IMR-90 (cell line): ENCODE results near the gene DUSP23. TPM values are rescaled to one million over a fixed set of nuclear protein-coding genes. Genes with fewer than 3 reads are reported as not detected.

Experiments used
- ATAC-seq: fragments of 200-7000 bp; cut with Tn5 transposase; 2 replicates; pipeline ENCODE4 v1.9.1; 2020; ENCODE audit warnings: low read depth, mild to moderate bottlenecking, moderate library complexity
- BruUV-seq: library from RNA; stranded (reverse); fragments of 400-500 nt; replicated peaks from 2 replicates; lab custom pipeline; 2021; lab: Mats Ljungman, UMichigan
- CTCF ChIA-PET: fragments of 300-600 bp; formaldehyde crosslinking; extraction: SDS; loops from one replicate; lab custom pipeline; 2021; ENCODE audit warnings: antibody characterized with exemption; lab: Yijun Ruan, JAX
- POLR2A ChIA-PET: fragments of 300-600 bp; sonication (Branson Sonifier 250); formaldehyde crosslinking; loops from one replicate; lab custom pipeline; 2022; ENCODE audit warnings: antibody characterized with exemption; ENCODE audit not compliant: unreplicated experiment; lab: Charles Lee
- DNase-seq: peaks from one replicate; pipeline ENCODE4 v3.0.0; 2013
- H2AFZ ChIP-seq: replicated peaks from 2 replicates; pipeline ENCODE3; 2013; ENCODE audit warnings: low read length, mild to moderate bottlenecking; ENCODE audit not compliant: poor library complexity
- H2AK5ac ChIP-seq: 2 replicates; pipeline ENCODE4 v1.6.1; 2013; ENCODE audit warnings: low read depth, low read length, inconsistent platforms
- H2AK9ac ChIP-seq: replicated peaks from 2 replicates; pipeline ENCODE3; 2013; ENCODE audit warnings: mild to moderate bottlenecking, low read depth, low read length, moderate library complexity; ENCODE audit not compliant: poor library complexity
- H2BK120ac ChIP-seq: 2 replicates; pipeline ENCODE4 v1.6.1; 2013; ENCODE audit warnings: low read depth, low read length, inconsistent platforms
- H2BK15ac ChIP-seq: 3 replicates; pipeline ENCODE4 v1.6.1; 2013; ENCODE audit warnings: low read depth, low read length, inconsistent platforms
- H2BK20ac ChIP-seq: 2 replicates; pipeline ENCODE4 v1.6.1; 2013; ENCODE audit warnings: low read depth, mild to moderate bottlenecking, inconsistent platforms, low read length, moderate library complexity
- H2BK5ac ChIP-seq: 2 replicates; pipeline ENCODE4 v1.6.1; 2013; ENCODE audit warnings: mild to moderate bottlenecking, low read depth, low read length, inconsistent platforms; ENCODE audit not compliant: poor library complexity, severe bottlenecking
- H3K14ac ChIP-seq: replicated peaks from 2 replicates; pipeline ENCODE4 v1.6.1; 2013; ENCODE audit warnings: low read depth, low read length, inconsistent platforms
- H3K18ac ChIP-seq: 2 replicates; pipeline ENCODE4 v1.6.1; 2013; ENCODE audit warnings: low read depth, low read length, control low read depth
- H3K23ac ChIP-seq: 2 replicates; pipeline ENCODE4 v1.6.1; 2013; ENCODE audit warnings: low read depth, low read length, inconsistent platforms
- H3K27ac ChIP-seq: 2 replicates; pipeline ENCODE4 v1.5.1; 2013; ENCODE audit warnings: mild to moderate bottlenecking, control low read depth, low read length; ENCODE audit not compliant: insufficient read depth
- H3K27me3 ChIP-seq: 2 replicates; pipeline ENCODE4 v1.6.1; 2013; ENCODE audit warnings: low read length; ENCODE audit not compliant: control insufficient read depth, insufficient read depth
- H3K36me3 ChIP-seq: 2 replicates; pipeline ENCODE4 v1.6.1; 2013; ENCODE audit warnings: low read length, mixed read lengths; ENCODE audit not compliant: control insufficient read depth, insufficient read depth
- H3K4ac ChIP-seq: 2 replicates; pipeline ENCODE4 v1.6.1; 2013; ENCODE audit warnings: low read depth, low read length, inconsistent platforms
- H3K4me1 ChIP-seq: 2 replicates; pipeline ENCODE4 v1.6.1; 2013; ENCODE audit warnings: low read length, mixed read lengths; ENCODE audit not compliant: control insufficient read depth, insufficient read depth
- H3K4me2 ChIP-seq: 2 replicates; pipeline ENCODE4 v1.6.1; 2013; ENCODE audit warnings: low read depth, mild to moderate bottlenecking, control low read depth, low read length, moderate library complexity
- H3K4me3 ChIP-seq: 2 replicates; pipeline ENCODE4 v1.5.1; 2013; ENCODE audit warnings: low read depth, mild to moderate bottlenecking, control low read depth, low read length, moderate library complexity; ENCODE audit not compliant: insufficient read depth
- H3K56ac ChIP-seq: 2 replicates; pipeline ENCODE4 v1.6.1; 2013; ENCODE audit warnings: low read length, inconsistent platforms; ENCODE audit not compliant: insufficient read depth; ENCODE audit errors: extremely low read depth
- H3K79me1 ChIP-seq, 2 experiments: 2 replicates each; pipeline ENCODE4 v1.6.1; 2013; ENCODE audit warnings: low read length in 2 of 2, inconsistent platforms in 1 of 2, low read depth in 1 of 2
- H3K9ac ChIP-seq: 2 replicates; pipeline ENCODE4 v1.6.1; 2013; ENCODE audit warnings: low read depth, low read length, control low read depth
- H3K9me1 ChIP-seq: 2 replicates; pipeline ENCODE4 v1.6.1; 2013; ENCODE audit warnings: low read length, inconsistent platforms; ENCODE audit not compliant: insufficient read depth
- H3K9me3 ChIP-seq: 2 replicates; pipeline ENCODE4 v1.6.1; 2013; ENCODE audit warnings: low read length; ENCODE audit not compliant: control insufficient read depth, insufficient read depth
- H4K20me1 ChIP-seq: 2 replicates; pipeline ENCODE4 v1.6.1; 2013; ENCODE audit warnings: low read length, inconsistent platforms; ENCODE audit not compliant: insufficient read depth
- H4K5ac ChIP-seq: 2 replicates; pipeline ENCODE4 v1.6.1; 2013; ENCODE audit warnings: mild to moderate bottlenecking, low read depth, low read length, control low read depth
- H4K8ac ChIP-seq, 2 experiments: 2 replicates each; pipeline ENCODE4 v1.6.1; 2013; ENCODE audit warnings: low read depth in 2 of 2, low read length in 2 of 2, control low read depth in 1 of 2, inconsistent platforms in 1 of 2
- H4K91ac ChIP-seq: 2 replicates; pipeline ENCODE4 v1.6.1; 2013; ENCODE audit warnings: low read depth, low read length, inconsistent platforms; ENCODE audit not compliant: insufficient read depth
- BHLHE40 ChIP-seq: fragments of 150-350 bp; IDR thresholded peaks from 2 replicates; pipeline ENCODE4 v1.6.1; 2016; ENCODE audit warnings: mild to moderate bottlenecking, low read depth, low read length
- CEBPB ChIP-seq: IDR thresholded peaks from 2 replicates; pipeline ENCODE4 v1.6.1; 2012; ENCODE audit warnings: low read depth, low read length, improper control_type of control experiment
- CHD1 ChIP-seq: IDR thresholded peaks from 2 replicates; pipeline ENCODE4 v1.6.1; 2012; ENCODE audit warnings: low read depth, low read length, improper control_type of control experiment
- CTCF ChIP-seq: conservative IDR thresholded peaks from 2 replicates; pipeline ENCODE4 v1.5.1; 2012; ENCODE audit warnings: mild to moderate bottlenecking, low read depth, low read length, improper control_type of control experiment
- ELK1 ChIP-seq: fragments of 150-350 bp; IDR thresholded peaks from 2 replicates; pipeline ENCODE4 v1.6.1; 2016; ENCODE audit warnings: low read depth, mild to moderate bottlenecking, low read length, moderate library complexity, borderline replicate concordance
- FOS ChIP-seq: fragments of 150-350 bp; IDR thresholded peaks from 2 replicates; pipeline ENCODE4 v1.6.1; 2016; ENCODE audit warnings: low read depth, low read length
- MAFK ChIP-seq: IDR thresholded peaks from 2 replicates; pipeline ENCODE4 v1.6.1; 2012; ENCODE audit warnings: low read depth, low read length, improper control_type of control experiment
- MAZ ChIP-seq: IDR thresholded peaks from 2 replicates; pipeline ENCODE4 v1.6.1; 2012; ENCODE audit warnings: low read depth, mild to moderate bottlenecking, low read length, improper control_type of control experiment, moderate library complexity, borderline replicate concordance
- MXI1 ChIP-seq: IDR thresholded peaks from 2 replicates; pipeline ENCODE4 v1.6.1; 2012; ENCODE audit warnings: low read depth, mild to moderate bottlenecking, low read length, moderate library complexity, borderline replicate concordance
- NFE2L2 ChIP-seq: fragments of 150-350 bp; IDR thresholded peaks from 2 replicates; pipeline ENCODE4 v1.6.1; 2016; ENCODE audit warnings: low read depth, mild to moderate bottlenecking, low read length
- POLR2A ChIP-seq: IDR thresholded peaks from 2 replicates; pipeline ENCODE4 v1.6.1; 2012; ENCODE audit warnings: mild to moderate bottlenecking, low read depth, low read length
- RAD21 ChIP-seq: IDR thresholded peaks from 2 replicates; pipeline ENCODE4 v1.6.1; 2012; ENCODE audit warnings: low read length, improper control_type of control experiment
- RCOR1 ChIP-seq: IDR thresholded peaks from 2 replicates; pipeline ENCODE4 v1.6.1; 2012; ENCODE audit warnings: mild to moderate bottlenecking, low read length, improper control_type of control experiment; ENCODE audit not compliant: insufficient replicate concordance
- RFX5 ChIP-seq: IDR thresholded peaks from 2 replicates; pipeline ENCODE4 v1.8.0; 2012; ENCODE audit warnings: low read depth, mild to moderate bottlenecking, low read length, moderate library complexity
- SMC3 ChIP-seq: fragments of 150-350 bp; IDR thresholded peaks from 2 replicates; pipeline ENCODE4 v1.6.1; 2016; ENCODE audit warnings: low read depth, mild to moderate bottlenecking, antibody characterized with exemption, low read length, moderate library complexity
- dilution Hi-C: fragments of 300-500 bp; cut with HindIII; formaldehyde crosslinking; loops from one replicate; pipeline ENCODE4 v1.14.3; 2018; ENCODE audit warnings: low sequenced_read_pairs; ENCODE audit not compliant: unreplicated experiment
- in situ Hi-C: fragments of 300-500 bp; cut with MboI; formaldehyde crosslinking; loops from 3 replicates; pipeline ENCODE4 v1.14.3; 2019; ENCODE audit warnings: low sequenced_read_pairs, inconsistent platforms, mixed read lengths
- intact Hi-C: fragments of 100-400 bp; cut with micrococcal nuclease; formaldehyde crosslinking; loops from 2 replicates; pipeline ENCODE4 v1.10.0; 2022
- polyA plus RNA-seq, 3 experiments: library from polyadenylated mRNA; depleted of rRNA; stranded (reverse); fragments of >200 nt; gene quantifications; 2 replicates each; pipeline ENCODE4 v1.2.3, GENCODE V29; 2012; ENCODE audit warnings: low replicate concordance in 1 of 3
- total RNA-seq: library from RNA; depleted of rRNA; stranded (reverse); fragments of >200 nt; gene quantifications from 2 replicates; pipeline ENCODE4 v1.2.3, GENCODE V29; 2012
- TF ChIP-seq, protein P1 (sequence below): fragments of 150-350 bp; IDR thresholded peaks from 2 replicates; pipeline ENCODE4 v1.6.1; 2017; ENCODE audit warnings: mild to moderate bottlenecking, antibody characterized with exemption, low read length, low read depth

DUSP23 gene
- total and polyA plus RNA-seq, 2 of the 4 experiments (the other 2 are of a cell fraction), result 4.1 to 12.9 TPM

DNA sequence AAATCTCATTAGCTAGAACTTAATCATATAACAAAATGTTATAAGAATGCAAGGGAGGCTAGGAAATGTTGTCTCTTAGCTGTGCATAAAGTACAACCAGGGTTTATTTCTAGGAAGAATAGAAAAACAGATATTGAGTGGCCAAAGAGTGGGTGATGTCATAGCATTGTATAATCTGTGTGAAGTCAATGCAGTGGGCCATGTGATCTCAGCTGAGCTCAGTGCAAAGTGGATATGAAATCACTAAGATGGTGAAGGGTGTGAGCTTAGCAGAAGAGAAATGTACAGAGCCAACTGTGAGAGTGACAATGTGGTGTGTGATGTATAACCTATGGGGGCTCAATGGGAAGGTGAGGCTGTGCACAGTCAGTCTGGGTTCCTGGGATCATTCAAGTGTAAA is 29.7 kb upstream of the DUSP23 start:
- Histone ChIP-seq H3K4me1 (no peaks in the 10 kb centered on the region), H3K4me2 (no peak overlapping the region), H3K9me3 (no peaks in the 10 kb centered on the region), H3K4ac (no peak overlapping the region), H3K79me1 (no peaks in the 10 kb centered on the region), H2AFZ (no peak overlapping the region), H2BK120ac (no peak overlapping the region), H3K14ac (no peak overlapping the region), H2BK5ac (no peak overlapping the region), H4K20me1 (no peaks in the 10 kb centered on the region), H4K5ac (no peak overlapping the region), H3K9ac (no peak overlapping the region), H4K8ac (no peak overlapping the region), H3K18ac (no peak overlapping the region), H2AK9ac (no peak overlapping the region), H3K27me3 (no peaks in the 10 kb centered on the region), H2AK5ac (no peak overlapping the region), H3K4me3 (no peak overlapping the region), H3K56ac (no peak overlapping the region), H3K27ac (no peak overlapping the region), H3K9me1 (no peaks in the 10 kb centered on the region), H2BK15ac (no peak overlapping the region), H2BK20ac (no peak overlapping the region), H3K23ac (no peak overlapping the region), H4K91ac (no peak overlapping the region), H3K36me3 (no peaks in the 10 kb centered on the region)
- ATAC-seq (no peak), DNase-seq (no peak)
- POLR2A ChIA-PET, result no interaction called here
- intact Hi-C loops, result no loop called here
- in situ Hi-C loops, result no loop called here
- BruUV-seq, result no TSS peak
- dilution Hi-C loops, result no loop called here
- TF ChIP-seq RAD21 (no peak), MAFK (no peak), ELK1 (no peak), MXI1 (no peak), FOS (no peak), RCOR1 (no peak), BHLHE40 (no peak), NFE2L2 (no peak), CHD1 (no peak), SMC3 (no peak), CEBPB (no peak), CTCF (no peak), RFX5 (no peak), POLR2A (no peak), MAZ (no peak)
- TF ChIP-seq, protein P1, sequence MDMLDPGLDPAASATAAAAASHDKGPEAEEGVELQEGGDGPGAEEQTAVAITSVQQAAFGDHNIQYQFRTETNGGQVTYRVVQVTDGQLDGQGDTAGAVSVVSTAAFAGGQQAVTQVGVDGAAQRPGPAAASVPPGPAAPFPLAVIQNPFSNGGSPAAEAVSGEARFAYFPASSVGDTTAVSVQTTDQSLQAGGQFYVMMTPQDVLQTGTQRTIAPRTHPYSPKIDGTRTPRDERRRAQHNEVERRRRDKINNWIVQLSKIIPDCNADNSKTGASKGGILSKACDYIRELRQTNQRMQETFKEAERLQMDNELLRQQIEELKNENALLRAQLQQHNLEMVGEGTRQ, result no peak
- CTCF ChIA-PET, result no interaction called here
